IMR-90 (cell line): ENCODE results near the gene PKP4. TPM values are rescaled to one million over a fixed set of nuclear protein-coding genes. Genes with fewer than 3 reads are reported as not detected.

ENCODE experiments used
- ATAC-seq: fragments of 200-7000 bp; cut with Tn5 transposase; 2 replicates; pipeline ENCODE4 v1.9.1; 2020; ENCODE audit warnings: low read depth, mild to moderate bottlenecking, moderate library complexity
- BruUV-seq: library from RNA; stranded (reverse); fragments of 400-500 nt; replicated peaks from 2 replicates; lab custom pipeline; 2021; lab: Mats Ljungman, UMichigan
- CTCF ChIA-PET: fragments of 300-600 bp; formaldehyde crosslinking; extraction: SDS; loops from one replicate; lab custom pipeline; 2021; ENCODE audit warnings: antibody characterized with exemption; lab: Yijun Ruan, JAX
- POLR2A ChIA-PET: fragments of 300-600 bp; sonication (Branson Sonifier 250); formaldehyde crosslinking; loops from one replicate; lab custom pipeline; 2022; ENCODE audit warnings: antibody characterized with exemption; ENCODE audit not compliant: unreplicated experiment; lab: Charles Lee
- DNase-seq: peaks from one replicate; pipeline ENCODE4 v3.0.0; 2013
- H2AFZ ChIP-seq: replicated peaks from 2 replicates; pipeline ENCODE3; 2013; ENCODE audit warnings: low read length, mild to moderate bottlenecking; ENCODE audit not compliant: poor library complexity
- H2AK5ac ChIP-seq: 2 replicates; pipeline ENCODE4 v1.6.1; 2013; ENCODE audit warnings: low read depth, low read length, inconsistent platforms
- H2AK9ac ChIP-seq: replicated peaks from 2 replicates; pipeline ENCODE3; 2013; ENCODE audit warnings: mild to moderate bottlenecking, low read depth, low read length, moderate library complexity; ENCODE audit not compliant: poor library complexity
- H2BK120ac ChIP-seq: 2 replicates; pipeline ENCODE4 v1.6.1; 2013; ENCODE audit warnings: low read depth, low read length, inconsistent platforms
- H2BK15ac ChIP-seq: 3 replicates; pipeline ENCODE4 v1.6.1; 2013; ENCODE audit warnings: low read depth, low read length, inconsistent platforms
- H2BK20ac ChIP-seq: 2 replicates; pipeline ENCODE4 v1.6.1; 2013; ENCODE audit warnings: low read depth, mild to moderate bottlenecking, inconsistent platforms, low read length, moderate library complexity
- H2BK5ac ChIP-seq: 2 replicates; pipeline ENCODE4 v1.6.1; 2013; ENCODE audit warnings: mild to moderate bottlenecking, low read depth, low read length, inconsistent platforms; ENCODE audit not compliant: poor library complexity, severe bottlenecking
- H3K14ac ChIP-seq: replicated peaks from 2 replicates; pipeline ENCODE4 v1.6.1; 2013; ENCODE audit warnings: low read depth, low read length, inconsistent platforms
- H3K18ac ChIP-seq: 2 replicates; pipeline ENCODE4 v1.6.1; 2013; ENCODE audit warnings: low read depth, low read length, control low read depth
- H3K23ac ChIP-seq: 2 replicates; pipeline ENCODE4 v1.6.1; 2013; ENCODE audit warnings: low read depth, low read length, inconsistent platforms
- H3K27ac ChIP-seq: 2 replicates; pipeline ENCODE4 v1.5.1; 2013; ENCODE audit warnings: mild to moderate bottlenecking, control low read depth, low read length; ENCODE audit not compliant: insufficient read depth
- H3K27me3 ChIP-seq: 2 replicates; pipeline ENCODE4 v1.6.1; 2013; ENCODE audit warnings: low read length; ENCODE audit not compliant: control insufficient read depth, insufficient read depth
- H3K36me3 ChIP-seq: 2 replicates; pipeline ENCODE4 v1.6.1; 2013; ENCODE audit warnings: low read length, mixed read lengths; ENCODE audit not compliant: control insufficient read depth, insufficient read depth
- H3K4ac ChIP-seq: 2 replicates; pipeline ENCODE4 v1.6.1; 2013; ENCODE audit warnings: low read depth, low read length, inconsistent platforms
- H3K4me1 ChIP-seq: 2 replicates; pipeline ENCODE4 v1.6.1; 2013; ENCODE audit warnings: low read length, mixed read lengths; ENCODE audit not compliant: control insufficient read depth, insufficient read depth
- H3K4me2 ChIP-seq: 2 replicates; pipeline ENCODE4 v1.6.1; 2013; ENCODE audit warnings: low read depth, mild to moderate bottlenecking, control low read depth, low read length, moderate library complexity
- H3K4me3 ChIP-seq: 2 replicates; pipeline ENCODE4 v1.5.1; 2013; ENCODE audit warnings: low read depth, mild to moderate bottlenecking, control low read depth, low read length, moderate library complexity; ENCODE audit not compliant: insufficient read depth
- H3K56ac ChIP-seq: 2 replicates; pipeline ENCODE4 v1.6.1; 2013; ENCODE audit warnings: low read length, inconsistent platforms; ENCODE audit not compliant: insufficient read depth; ENCODE audit errors: extremely low read depth
- H3K79me1 ChIP-seq, 2 experiments: 2 replicates each; pipeline ENCODE4 v1.6.1; 2013; ENCODE audit warnings: low read length in 2 of 2, inconsistent platforms in 1 of 2, low read depth in 1 of 2
- H3K9ac ChIP-seq: 2 replicates; pipeline ENCODE4 v1.6.1; 2013; ENCODE audit warnings: low read depth, low read length, control low read depth
- H3K9me1 ChIP-seq: 2 replicates; pipeline ENCODE4 v1.6.1; 2013; ENCODE audit warnings: low read length, inconsistent platforms; ENCODE audit not compliant: insufficient read depth
- H3K9me3 ChIP-seq: 2 replicates; pipeline ENCODE4 v1.6.1; 2013; ENCODE audit warnings: low read length; ENCODE audit not compliant: control insufficient read depth, insufficient read depth
- H4K20me1 ChIP-seq: 2 replicates; pipeline ENCODE4 v1.6.1; 2013; ENCODE audit warnings: low read length, inconsistent platforms; ENCODE audit not compliant: insufficient read depth
- H4K5ac ChIP-seq: 2 replicates; pipeline ENCODE4 v1.6.1; 2013; ENCODE audit warnings: mild to moderate bottlenecking, low read depth, low read length, control low read depth
- H4K8ac ChIP-seq, 2 experiments: 2 replicates each; pipeline ENCODE4 v1.6.1; 2013; ENCODE audit warnings: low read depth in 2 of 2, low read length in 2 of 2, control low read depth in 1 of 2, inconsistent platforms in 1 of 2
- H4K91ac ChIP-seq: 2 replicates; pipeline ENCODE4 v1.6.1; 2013; ENCODE audit warnings: low read depth, low read length, inconsistent platforms; ENCODE audit not compliant: insufficient read depth
- CHD1 ChIP-seq: IDR thresholded peaks from 2 replicates; pipeline ENCODE4 v1.6.1; 2012; ENCODE audit warnings: low read depth, low read length, improper control_type of control experiment
- MAZ ChIP-seq: IDR thresholded peaks from 2 replicates; pipeline ENCODE4 v1.6.1; 2012; ENCODE audit warnings: low read depth, mild to moderate bottlenecking, low read length, improper control_type of control experiment, moderate library complexity, borderline replicate concordance
- POLR2A ChIP-seq: IDR thresholded peaks from 2 replicates; pipeline ENCODE4 v1.6.1; 2012; ENCODE audit warnings: mild to moderate bottlenecking, low read depth, low read length
- RAD21 ChIP-seq: IDR thresholded peaks from 2 replicates; pipeline ENCODE4 v1.6.1; 2012; ENCODE audit warnings: low read length, improper control_type of control experiment
- USF2 ChIP-seq: fragments of 150-350 bp; IDR thresholded peaks from 2 replicates; pipeline ENCODE4 v1.6.1; 2017; ENCODE audit warnings: mild to moderate bottlenecking, antibody characterized with exemption, low read length, low read depth
- WGBS, 2 experiments: methylation state at CpG; one replicate each; pipeline versions ENCODE4 v1.1.5 to v1.1.7; 2013; ENCODE audit warnings: missing lambda C conversion rate in 2 of 2; ENCODE audit not compliant: insufficient read length in 1 of 2; ENCODE audit errors: extremely low coverage in 2 of 2; 5-methylcytosine and 5-hydroxymethylcytosine counted together
- dilution Hi-C: fragments of 300-500 bp; cut with HindIII; formaldehyde crosslinking; loops from one replicate; pipeline ENCODE4 v1.14.3; 2018; ENCODE audit warnings: low sequenced_read_pairs; ENCODE audit not compliant: unreplicated experiment
- in situ Hi-C: fragments of 300-500 bp; cut with MboI; formaldehyde crosslinking; loops from 3 replicates; pipeline ENCODE4 v1.14.3; 2019; ENCODE audit warnings: low sequenced_read_pairs, inconsistent platforms, mixed read lengths
- intact Hi-C: fragments of 100-400 bp; cut with micrococcal nuclease; formaldehyde crosslinking; loops from 2 replicates; pipeline ENCODE4 v1.10.0; 2022
- polyA plus RNA-seq, 3 experiments: library from polyadenylated mRNA; depleted of rRNA; stranded (reverse); fragments of >200 nt; gene quantifications; 2 replicates each; pipeline ENCODE4 v1.2.3, GENCODE V29; 2012; ENCODE audit warnings: low replicate concordance in 1 of 3
- total RNA-seq: library from RNA; depleted of rRNA; stranded (reverse); fragments of >200 nt; gene quantifications from 2 replicates; pipeline ENCODE4 v1.2.3, GENCODE V29; 2012

The PKP4 gene
- total and polyA plus RNA-seq, 2 of the 4 experiments (the other 2 are of a cell fraction) = 20.1 to 37.8 TPM

GRCh38 chr2:158658396-158658795 is 201.6 kb downstream of the PKP4 start:
- DNase-seq = no peak
- no peak overlapping the region for H3K4me2 ChIP-seq
- H4K20me1 ChIP-seq = no peaks in the 10 kb centered on the region
- H3K9me3 ChIP-seq = no peaks in the 10 kb centered on the region
- dilution Hi-C loops = no loop called here
- peaks cover 10% of the 10 kb centered on the region for H3K36me3 ChIP-seq
- peaks cover 12% of the 10 kb centered on the region for H3K9me1 ChIP-seq
- no peak overlapping the region for H3K23ac ChIP-seq
- no peak overlapping the region for H2AK9ac ChIP-seq
- BruUV-seq = no TSS peak
- intact Hi-C loops = no loop called here
- H4K8ac ChIP-seq = no peak overlapping the region
- no CpG with 5 or more reads among the region's 2 CpGs for WGBS, 2 experiments
- H4K5ac ChIP-seq = no peak overlapping the region
- no peak overlapping the region for H3K4me3 ChIP-seq
- no peak overlapping the region for H2BK15ac ChIP-seq
- H3K14ac ChIP-seq = no peak overlapping the region
- TF ChIP-seq RAD21 = no peak
- TF ChIP-seq MAZ = no peak
- no peak for TF ChIP-seq USF2
- TF ChIP-seq POLR2A = no peak
- no peak for TF ChIP-seq CHD1
- no peak overlapping the region for H3K56ac ChIP-seq
- H2BK20ac ChIP-seq = no peak overlapping the region
- no peak overlapping the region for H3K9ac ChIP-seq
- no peak overlapping the region for H3K4ac ChIP-seq
- H3K4me1 ChIP-seq = no peaks in the 10 kb centered on the region
- no peak overlapping the region for H3K18ac ChIP-seq
- ChIA-PET CTCF (no interaction called here), POLR2A (no interaction called here)
- H3K27me3 ChIP-seq = no peaks in the 10 kb centered on the region
- no peak overlapping the region for H2AK5ac ChIP-seq
- no peak overlapping the region for H2BK120ac ChIP-seq
- H3K79me1 ChIP-seq = no peaks in the 10 kb centered on the region
- H3K27ac ChIP-seq = no peak overlapping the region
- no peak overlapping the region for H2BK5ac ChIP-seq
- in situ Hi-C loops = no loop called here
- no peak overlapping the region for H4K91ac ChIP-seq
- no peak overlapping the region for H2AFZ ChIP-seq
- ATAC-seq = no peak
